GM12878 (cell line): Measurements from ENCODE around the gene BLTP3B. TPM values are rescaled to one million over a fixed set of nuclear protein-coding genes. Genes with fewer than 3 reads are reported as not detected.

Source experiments
- ATAC-seq: fragments of 200-7000 bp; cut with Tn5 transposase; 3 replicates; pipeline ENCODE4 v1.9.1; 2020; ENCODE audit warnings: mild to moderate bottlenecking, moderate library complexity
- BruUV-seq: library from RNA; stranded (reverse); fragments of 400-500 nt; replicated peaks from 2 replicates; lab custom pipeline; 2021; lab: Mats Ljungman, UMichigan
- CTCF ChIA-PET: fragments of 300-600 bp; sonication (Branson Sonifier 250); formaldehyde crosslinking; extraction: SDS; loops from one replicate; lab custom pipeline; 2021; ENCODE audit warnings: inconsistent platforms; lab: Yijun Ruan, JAX
- POLR2A ChIA-PET: fragments of 350-600 bp; formaldehyde crosslinking; extraction: SDS; loops from one replicate; lab custom pipeline; 2021; ENCODE audit warnings: inconsistent platforms; lab: Charles Lee
- RAD21 ChIA-PET: fragments of 300-600 bp; sonication (Branson Sonifier 250); formaldehyde crosslinking; loops from one replicate; lab custom pipeline; 2023; ENCODE audit warnings: antibody characterized with exemption; ENCODE audit not compliant: unreplicated experiment; lab: Charles Lee
- SMC1A ChIA-PET: fragments of 300-600 bp; sonication (Branson Sonifier 250); formaldehyde crosslinking; loops from one replicate; lab custom pipeline; 2023; ENCODE audit not compliant: unreplicated experiment, uncharacterized antibody; lab: Charles Lee
- DNase-seq: peaks from one replicate; pipeline ENCODE4 v3.0.0-alpha.2; 2011; ENCODE audit warnings: low read depth, low spot score
- FAIRE-seq: peaks from 3 replicates; lab custom pipeline; 2011; peaks lifted over from hg19 to GRCh38; lab: Jason Lieb, UNC
- H2AFZ ChIP-seq: 2 replicates; pipeline ENCODE4 v1.6.0; 2011; ENCODE audit warnings: low read depth, low read length, control low read depth; ENCODE audit not compliant: control insufficient read depth
- H3K27ac ChIP-seq: 2 replicates; pipeline ENCODE4 v1.5.1; 2011; ENCODE audit warnings: control low read depth; ENCODE audit not compliant: control insufficient read depth, insufficient read depth
- H3K27me3 ChIP-seq, 2 experiments: replicated peaks in 1 of 2; 2 replicates each; pipeline versions ENCODE4 v1.6.0 to v1.6.1; 2011; ENCODE audit warnings: low read length in 1 of 2; ENCODE audit not compliant: control insufficient read depth in 2 of 2, insufficient read depth in 2 of 2
- H3K36me3 ChIP-seq, 2 experiments: 2 replicates each; pipeline ENCODE4 v1.5.1; 2011; ENCODE audit warnings: low read length in 1 of 2; ENCODE audit not compliant: control insufficient read depth in 2 of 2, insufficient read depth in 2 of 2
- H3K4me1 ChIP-seq: 2 replicates; pipeline ENCODE4 v1.6.1; 2011; ENCODE audit warnings: mild to moderate bottlenecking, low read length, moderate library complexity, mixed read lengths; ENCODE audit not compliant: control insufficient read depth, insufficient read depth
- H3K4me2 ChIP-seq: 2 replicates; pipeline ENCODE4 v1.6.0; 2011; ENCODE audit warnings: control low read depth; ENCODE audit not compliant: control insufficient read depth, insufficient read depth
- H3K4me3 ChIP-seq: fragments of 200-600 bp; sonication (generic); 2 replicates; pipeline ENCODE4 v1.5.1; 2016
- H3K79me2 ChIP-seq: 2 replicates; pipeline ENCODE4 v1.6.0; 2011; ENCODE audit warnings: low read length; ENCODE audit not compliant: control insufficient read depth, insufficient read depth
- H3K9ac ChIP-seq: 2 replicates; pipeline ENCODE4 v1.8.0; 2011; ENCODE audit warnings: low read length, control low read depth, mixed read lengths; ENCODE audit not compliant: control insufficient read depth, insufficient read depth
- H3K9me3 ChIP-seq: replicated peaks from 3 replicates; pipeline ENCODE4 v1.5.1; 2011; ENCODE audit warnings: mild to moderate bottlenecking, low read length; ENCODE audit not compliant: control insufficient read depth, insufficient read depth
- H4K20me1 ChIP-seq: 2 replicates; pipeline ENCODE4 v1.6.0; 2011; ENCODE audit not compliant: control insufficient read depth, insufficient read depth
- ATF2 ChIP-seq: IDR thresholded peaks from 2 replicates; pipeline ENCODE4 v1.6.1; 2012; ENCODE audit warnings: low read length, inconsistent platforms
- CUX1 ChIP-seq: IDR thresholded peaks from 2 replicates; pipeline ENCODE4 v1.6.1; 2012; ENCODE audit warnings: improper control_type of control experiment, low read depth, low read length; ENCODE audit not compliant: insufficient replicate concordance
- HDGF ChIP-seq: fragments of 450-650 bp; IDR thresholded peaks from 2 replicates; pipeline ENCODE4 v1.6.1; 2016; ENCODE audit warnings: antibody characterized with exemption
- IKZF2 ChIP-seq, 2 experiments: fragments of 450-650 bp; IDR thresholded peaks; 2 replicates each; pipeline ENCODE4 v1.6.1; 2017; ENCODE audit warnings: mild to moderate bottlenecking in 2 of 2, moderate library complexity in 2 of 2
- MTA2 ChIP-seq: fragments of 450-650 bp; IDR thresholded peaks from 2 replicates; pipeline ENCODE4 v1.6.1; 2016; ENCODE audit warnings: low read depth, mild to moderate bottlenecking, moderate library complexity
- MYC ChIP-seq: IDR thresholded peaks from 2 replicates; pipeline ENCODE4 v1.6.1; 2011; ENCODE audit warnings: mild to moderate bottlenecking, low read length, moderate library complexity, inconsistent platforms; ENCODE audit not compliant: insufficient read depth, insufficient replicate concordance, insufficient read length, severe bottlenecking
- NFYB ChIP-seq: IDR thresholded peaks from 2 replicates; pipeline ENCODE4 v1.6.1; 2011; ENCODE audit warnings: low read depth, mild to moderate bottlenecking, low read length, improper control_type of control experiment, moderate library complexity; ENCODE audit not compliant: insufficient read depth
- NR2F1 ChIP-seq: fragments of 450-650 bp; conservative IDR thresholded peaks from 2 replicates; pipeline ENCODE4 v1.6.1; 2017; ENCODE audit warnings: mild to moderate bottlenecking
- PKNOX1 ChIP-seq: fragments of 450-650 bp; IDR thresholded peaks from 2 replicates; pipeline ENCODE4 v1.6.1; 2016; ENCODE audit warnings: mild to moderate bottlenecking
- POLR2AphosphoS5 ChIP-seq: IDR thresholded peaks from 2 replicates; pipeline ENCODE4 v1.6.1; 2011; ENCODE audit warnings: mild to moderate bottlenecking, low read length, inconsistent platforms
- ZBTB40 ChIP-seq: fragments of 450-650 bp; IDR thresholded peaks from 2 replicates; pipeline ENCODE4 v1.6.1; 2016; ENCODE audit warnings: mild to moderate bottlenecking, moderate library complexity, borderline replicate concordance
- ZSCAN29 ChIP-seq: fragments of 450-650 bp; IDR thresholded peaks from 2 replicates; pipeline ENCODE4 v1.6.1; 2017; ENCODE audit warnings: mild to moderate bottlenecking, moderate library complexity
- in situ Hi-C: fragments of 300-500 bp; cut with MboI; formaldehyde crosslinking; loops from 9 replicates; pipeline ENCODE4 v1.14.3; 2018; ENCODE audit warnings: mixed read lengths
- intact Hi-C: fragments of 100-400 bp; cut with micrococcal nuclease; formaldehyde crosslinking; loops from one replicate; pipeline ENCODE4 v1.14.2; 2022; ENCODE audit not compliant: unreplicated experiment
- polyA plus RNA-seq, 11 experiments: library from polyadenylated mRNA; depleted of rRNA in 4 of 11; unstranded in 6 of 11; stranded (reverse) in 5 of 11; fragments of >200 nt; fragmentation: Nextera tagmentation in 4 of 11; fragmentation: Illumina TruSeq in 1 of 11; extraction: Ambion mirVana in 4 of 11; extraction: Trizol in 1 of 11; gene quantifications; 1 replicate in 1 of 11; 2 replicates in 10 of 11; pipeline versions ENCODE4 v1.2.1 to v1.2.3, GENCODE V29; 2011 to 2016; ENCODE audit warnings: inconsistent platforms in 2 of 11, missing spikeins in 2 of 11, low read depth in 1 of 11
- total RNA-seq, 4 experiments: library from RNA; depleted of rRNA in 3 of 4; stranded (reverse); fragments of >200 nt in 3 of 4; fragmentation: Illumina TruSeq in 1 of 4; extraction: Trizol in 1 of 4; gene quantifications; 2 replicates each; pipeline versions ENCODE4 v1.2.1 to v1.2.3, GENCODE V29; 2013 to 2021

The BLTP3B gene
- total and polyA plus RNA-seq, 10 of the 15 experiments (the other 5 are each of a cell fraction or from before 2014, with no cell fraction given) = 3.6 to 23.6 (median 17.0) TPM

- H4K20me1 ChIP-seq = no peaks in the 10 kb centered on the region
- no peaks in the 10 kb centered on the region; the same call in 1 of the 2 replicates for H3K79me2 ChIP-seq
- TF ChIP-seq MYC (no peak), PKNOX1 (peak; percentile 79), ZBTB40 (no peak), NFYB (no peak), POLR2AphosphoS5 (no peak), HDGF (no peak), MTA2 (peak; percentile 71), NR2F1 (no peak), ZSCAN29 (no peak), ATF2 (no peak), CUX1 (no peak), IKZF2 (IDR thresholded peaks at IDR 0.05) (no peak)
- CTCF ChIA-PET = interaction anchor here (0.6 to 1.1 kb wide), 2 partner anchors 79 to 526 kb away, joined by 3 read pairs; no protein-coding TSS in a partner anchor
- H3K4me2 ChIP-seq = peak overlapping the region; percentile 42; the same call in 1 of the 2 replicates
- POLR2A ChIA-PET = interaction anchor here (1.3 kb wide), 1 partner anchor 13 kb away, joined by 3 read pairs; no protein-coding TSS in a partner anchor
- no peak for FAIRE-seq
- no peak overlapping the region for H3K4me3 ChIP-seq
- in situ Hi-C loops (no loop called here), intact Hi-C loops (no loop called here)
- no peaks in the 10 kb centered on the region for H3K27me3 ChIP-seq
- RAD21 ChIA-PET = no interaction called here
- H2AFZ ChIP-seq = no peak overlapping the region
- H3K9ac ChIP-seq = no peak overlapping the region
- H3K27ac ChIP-seq = no peak overlapping the region; the same call in 1 of the 2 replicates
- H3K36me3 ChIP-seq = no peaks in the 10 kb centered on the region; a peak in 1 of 4 replicates
- ATAC-seq = peak; percentile 79
- no peak for DNase-seq
- BruUV-seq = no TSS peak
- H3K9me3 ChIP-seq = no peaks in the 10 kb centered on the region; the same call in 2 of the 3 replicates
- peaks cover 8% of the 10 kb centered on the region for H3K4me1 ChIP-seq
- SMC1A ChIA-PET = interaction anchor here (0.7 to 2.1 kb wide), 4 partner anchors 12 to 587 kb away, joined by 3 to 5 read pairs (median 3); no protein-coding TSS in a partner anchor
These were observed 28.1 kb downstream of the BLTP3B start for GRCh38 chr12:100114574-100114973.
